ENCODE measurements around the gene CDC40.
"Not testable (repeated sequence)": the region's sequence is repeated elsewhere in the genome, so short reads cannot be mapped to it uniquely, and the experiment has no call there.

CDC40 gene

DNA sequence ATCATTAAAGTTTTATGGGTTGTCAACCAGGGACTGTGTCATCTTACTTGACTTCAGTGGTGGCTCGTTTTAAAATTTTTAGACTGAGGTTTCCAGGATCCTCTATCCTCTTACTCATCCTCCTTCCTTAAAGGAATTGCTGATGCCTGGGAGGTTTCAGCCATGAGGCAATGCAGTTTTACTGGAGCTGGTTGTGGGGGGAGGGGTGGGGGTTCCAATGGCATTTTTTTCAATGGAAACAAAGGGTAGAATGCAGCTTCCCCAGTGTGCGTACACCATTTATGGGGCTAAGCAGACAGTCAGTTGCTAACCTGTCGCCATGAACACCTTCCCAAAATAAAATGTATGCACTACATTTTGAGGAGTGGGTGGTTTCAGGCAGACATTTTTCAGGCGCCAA is 89.9 kb downstream of the CDC40 start:
- no peak for DNase-seq (ENCODE audit: low read depth in 2 of 2)

DNA sequence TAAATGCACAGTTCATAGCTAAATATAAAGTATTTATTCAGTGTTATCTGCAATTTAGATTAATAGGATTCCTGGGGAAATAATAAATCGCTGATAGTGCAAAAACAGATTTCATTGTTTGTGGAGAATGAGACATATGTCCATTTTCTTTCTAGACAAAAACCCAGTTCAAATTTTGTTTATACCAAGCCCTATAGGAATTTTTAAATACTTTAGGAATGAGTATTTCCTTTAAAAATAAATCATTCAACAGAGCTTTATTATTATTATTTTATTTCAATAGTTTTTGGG is 91.5 kb downstream of the CDC40 start:
- no peak for DNase-seq (ENCODE audit: low read depth in 2 of 2)

DNA sequence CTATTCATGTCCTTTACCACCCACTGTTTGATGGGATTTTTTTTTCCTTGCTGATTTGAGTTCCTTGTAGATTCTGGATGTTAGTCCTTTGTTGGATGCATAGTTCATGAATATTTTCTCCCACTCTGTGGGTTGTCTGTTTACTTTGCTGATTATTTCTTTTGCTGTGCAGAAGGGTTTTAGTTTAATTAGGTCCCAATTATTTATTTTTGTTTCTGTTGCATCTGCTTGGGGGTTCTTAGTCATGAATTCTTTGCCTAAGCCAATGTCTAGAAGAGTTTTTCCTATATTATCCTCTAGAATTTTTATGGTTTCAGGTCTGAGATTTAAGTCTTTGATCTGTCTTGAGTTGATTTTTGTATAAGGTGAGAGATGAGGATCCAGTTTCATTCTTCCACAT is 92.6 kb downstream of the CDC40 start:
- DNase-seq (ENCODE audit: low read depth in 2 of 2): not testable (repeated sequence)

DNA sequence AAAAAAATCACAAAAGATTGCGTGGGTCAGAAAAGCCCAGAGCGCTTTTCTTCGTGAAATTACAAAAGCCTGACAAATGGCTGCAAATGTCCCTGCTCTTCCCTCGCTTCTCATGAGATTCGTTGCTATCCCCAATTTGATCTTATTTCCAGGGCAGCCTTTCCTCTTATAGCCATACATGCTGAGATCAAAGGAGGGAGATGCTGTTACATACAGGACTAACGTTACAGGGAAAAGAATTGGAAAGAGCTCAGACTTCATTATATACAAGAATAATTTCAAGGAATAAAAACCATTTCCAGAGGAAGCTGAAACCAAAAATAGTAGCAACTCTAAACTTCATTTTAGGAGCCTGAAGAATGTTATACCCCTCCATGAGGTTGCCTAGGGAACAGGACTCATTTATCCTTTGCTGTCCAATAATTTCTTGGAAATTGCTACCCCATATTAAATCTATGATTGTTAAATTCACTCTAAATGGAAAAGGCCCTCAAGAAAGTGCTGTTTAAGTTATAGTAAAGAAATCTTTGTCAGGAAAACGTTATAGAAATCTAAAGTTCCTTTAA is 97.0 kb downstream of the CDC40 start:
- DNase-seq (ENCODE audit: low read depth in 2 of 2): no peak

All from stimulated activated CD8-positive, alpha-beta memory T cell treated with anti-CD3 and anti-CD28 coated beads, Interleukin-7, amount 100 ng/mL, for 4 hours (primary cell).